Measurements from ENCODE around the gene FAXC. TPM values are rescaled to one million over a fixed set of nuclear protein-coding genes. Genes with fewer than 3 reads are reported as not detected.

FAXC gene
- 13.5 and 23.0 TPM in 2 replicates for total RNA-seq (ENCODE audit: low replicate concordance)

DNA sequence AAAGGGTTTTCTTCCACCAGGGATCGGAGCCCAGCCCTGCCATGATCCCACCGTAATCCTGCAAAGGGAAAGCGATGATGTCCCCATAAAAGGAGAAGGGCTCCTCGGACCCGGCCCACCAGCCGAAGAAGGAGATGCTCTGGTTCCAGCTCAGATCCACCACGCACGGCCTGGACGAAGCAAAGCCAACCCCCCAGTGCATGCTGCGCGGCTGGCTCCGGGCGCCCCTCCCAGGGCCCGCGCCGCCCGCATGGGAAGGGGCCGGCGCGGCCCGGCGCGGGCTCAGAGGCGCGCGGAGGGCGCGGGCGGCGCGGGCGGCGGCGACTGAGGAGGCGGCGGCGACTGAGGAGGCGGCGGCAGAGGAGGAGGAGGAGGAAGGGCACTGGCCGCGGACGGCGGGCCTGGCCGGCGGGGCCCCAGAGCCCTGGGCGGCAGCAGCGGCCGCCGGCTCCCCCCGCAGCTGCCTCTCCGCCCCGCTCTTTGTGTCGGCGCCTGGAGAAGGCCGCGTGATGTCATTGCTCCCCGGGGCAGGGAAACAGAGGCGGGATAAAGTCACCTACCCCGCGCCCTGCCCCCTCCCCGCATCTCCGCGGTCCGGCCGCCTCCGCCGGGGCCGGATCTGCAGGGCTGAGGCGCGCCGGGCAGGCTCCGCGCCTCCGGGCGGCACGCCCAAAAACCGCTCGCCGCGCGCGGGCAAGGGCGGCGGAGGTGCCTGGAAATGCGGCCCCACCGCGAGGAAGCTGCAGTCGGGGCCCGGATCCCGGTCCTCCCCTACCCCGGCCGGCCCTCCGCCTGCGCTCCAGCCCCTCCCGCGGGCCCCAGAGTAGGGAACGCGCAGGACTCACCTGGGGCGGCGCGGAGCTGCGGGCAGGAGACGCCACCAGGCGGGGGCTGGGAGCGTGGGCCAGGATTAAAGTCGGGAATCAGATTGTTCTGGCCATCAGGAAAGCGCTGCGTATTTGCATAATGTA, at the start of gene FAXC:
TSS of gene FAXC (minus strand) at position 504 of the 971 bp plus-strand sequence. CDS start at position 202, 302 bp downstream.
- Histone ChIP-seq H3K4me2 (peak within 1 kb of the TSS; percentile 99), H3K79me2 (ENCODE audit: low read depth) (peaks cover 7% of the 10 kb centered on the region), H3F3A (ENCODE audit: low read depth) (peaks cover 33% of the 10 kb centered on the region), H3K4me1 (peaks cover 28% of the 10 kb centered on the region), H4K20me1 (ENCODE audit: low read depth) (no peaks in the 10 kb centered on the region), H3K27me3 (peaks cover 15% of the 10 kb centered on the region), H3K9ac (peak within 1 kb of the TSS; percentile 62), H2AFZ (replicated peaks) (peak within 1 kb of the TSS; percentile 98), H3K36me3 (no peaks in the 10 kb centered on the region), H3K27ac (no peak within 1 kb of the TSS), H3K4me3 (peak within 1 kb of the TSS; percentile 96), H3K9me3 (ENCODE audit: low read depth) (no peaks in the 10 kb centered on the region)
- TF ChIP-seq, protein P1, sequence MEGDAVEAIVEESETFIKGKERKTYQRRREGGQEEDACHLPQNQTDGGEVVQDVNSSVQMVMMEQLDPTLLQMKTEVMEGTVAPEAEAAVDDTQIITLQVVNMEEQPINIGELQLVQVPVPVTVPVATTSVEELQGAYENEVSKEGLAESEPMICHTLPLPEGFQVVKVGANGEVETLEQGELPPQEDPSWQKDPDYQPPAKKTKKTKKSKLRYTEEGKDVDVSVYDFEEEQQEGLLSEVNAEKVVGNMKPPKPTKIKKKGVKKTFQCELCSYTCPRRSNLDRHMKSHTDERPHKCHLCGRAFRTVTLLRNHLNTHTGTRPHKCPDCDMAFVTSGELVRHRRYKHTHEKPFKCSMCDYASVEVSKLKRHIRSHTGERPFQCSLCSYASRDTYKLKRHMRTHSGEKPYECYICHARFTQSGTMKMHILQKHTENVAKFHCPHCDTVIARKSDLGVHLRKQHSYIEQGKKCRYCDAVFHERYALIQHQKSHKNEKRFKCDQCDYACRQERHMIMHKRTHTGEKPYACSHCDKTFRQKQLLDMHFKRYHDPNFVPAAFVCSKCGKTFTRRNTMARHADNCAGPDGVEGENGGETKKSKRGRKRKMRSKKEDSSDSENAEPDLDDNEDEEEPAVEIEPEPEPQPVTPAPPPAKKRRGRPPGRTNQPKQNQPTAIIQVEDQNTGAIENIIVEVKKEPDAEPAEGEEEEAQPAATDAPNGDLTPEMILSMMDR (IDR thresholded peaks at IDR 0.05): peak; percentile 41
- TF ChIP-seq EZH2phosphoT487 (IDR thresholded peaks at IDR 0.05): no peak
- TF ChIP-seq EZH2 (IDR thresholded peaks at IDR 0.05): peak; percentile 71
- Mint-ChIP-seq H3K27ac (peak within 1 kb of the TSS; percentile 76), H3K36me3 (no peaks in the 10 kb centered on the region), H3K27me3 (ENCODE audit: insufficient read depth, low read depth) (peaks cover 11% of the 10 kb centered on the region), H3K9me3 (peaks cover 3% of the 10 kb centered on the region), H3K4me3 (peak within 1 kb of the TSS; percentile 93), H3K4me1 (peaks cover 21% of the 10 kb centered on the region)
- peak; percentile 78 for DNase-seq (ENCODE audit: low spot score)

DNA sequence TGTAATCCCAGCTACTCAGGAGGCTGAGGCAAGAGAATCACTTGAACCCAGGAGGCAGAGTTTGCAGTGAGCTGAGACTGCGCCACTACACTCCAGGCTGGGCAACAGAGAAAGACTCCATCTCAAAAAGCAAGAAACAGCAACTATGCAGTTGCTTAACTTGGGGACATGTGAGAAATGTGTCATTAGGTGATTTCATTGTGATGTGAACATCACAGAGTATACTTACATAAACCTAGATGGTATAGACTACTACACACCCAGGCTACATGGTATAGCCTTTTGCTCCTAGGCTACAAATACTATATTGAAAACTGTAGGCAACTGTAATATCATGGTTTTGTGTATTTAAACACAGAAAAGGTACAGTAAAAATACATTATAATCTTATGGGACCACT, 47.8 kb upstream of the FAXC start:
- TF ChIP-seq, protein P1 (IDR thresholded peaks at IDR 0.05): no peak
- TF ChIP-seq EZH2 (IDR thresholded peaks at IDR 0.05) (no peak), EZH2phosphoT487 (IDR thresholded peaks at IDR 0.05) (no peak)
- Mint-ChIP-seq H3K4me3 (no peak overlapping the region), H3K27ac (no peak overlapping the region), H3K27me3 (ENCODE audit: insufficient read depth, low read depth) (no peaks in the 10 kb centered on the region), H3K4me1 (peaks cover 10% of the 10 kb centered on the region), H3K9me3 (no peaks in the 10 kb centered on the region), H3K36me3 (peaks cover 12% of the 10 kb centered on the region)
- Histone ChIP-seq H3K27ac (no peak overlapping the region), H3K9ac (no peak overlapping the region), H4K20me1 (ENCODE audit: low read depth) (no peaks in the 10 kb centered on the region), H3F3A (ENCODE audit: low read depth) (peaks cover 77% of the 10 kb centered on the region), H3K27me3 (no peaks in the 10 kb centered on the region), H3K9me3 (ENCODE audit: low read depth) (no peaks in the 10 kb centered on the region), H2AFZ (replicated peaks) (no peak overlapping the region), H3K4me3 (no peak overlapping the region), H3K79me2 (ENCODE audit: low read depth) (no peaks in the 10 kb centered on the region), H3K4me2 (no peak overlapping the region), H3K4me1 (no peaks in the 10 kb centered on the region), H3K36me3 (peaks cover 34% of the 10 kb centered on the region)
- DNase-seq (ENCODE audit: low spot score): no peak

DNA sequence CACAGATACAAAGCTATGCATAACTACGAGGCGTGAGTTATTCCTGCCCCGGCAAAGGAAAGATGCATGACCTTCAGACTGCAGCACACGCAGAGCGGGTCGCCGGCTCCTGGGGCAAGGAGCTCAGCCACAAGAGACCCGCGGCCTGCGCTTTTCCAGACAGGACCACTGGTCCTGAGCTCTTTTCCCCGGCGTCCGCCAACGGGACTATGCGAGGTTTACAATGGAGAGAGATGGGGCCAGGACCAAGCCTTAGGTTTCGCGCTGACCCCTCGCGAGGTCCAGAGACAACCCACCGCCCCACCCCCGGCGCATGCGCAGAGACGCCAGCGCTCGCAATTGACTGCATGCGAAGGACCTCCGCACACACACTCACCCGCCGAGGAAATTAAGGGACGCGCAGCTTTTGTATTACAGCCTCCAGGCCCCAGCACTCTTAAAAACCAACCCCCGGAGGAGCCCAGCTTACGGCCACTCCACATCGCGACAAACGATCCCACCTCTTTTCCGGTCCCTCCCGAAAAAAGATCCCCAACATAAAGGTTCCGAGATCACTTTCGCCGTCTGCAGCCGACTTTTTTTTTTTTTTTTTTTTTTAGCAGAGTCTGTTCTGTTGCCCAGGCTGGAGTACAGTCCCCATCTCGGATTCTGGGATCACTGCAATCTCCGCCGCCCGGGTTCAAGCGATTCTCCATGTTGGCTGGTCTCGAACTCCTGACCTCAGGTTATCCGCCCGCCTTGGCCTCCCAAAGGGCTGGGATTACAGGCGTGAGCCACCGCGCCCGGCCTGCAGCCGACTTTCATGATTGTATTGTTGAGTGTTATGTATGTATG, 44.4 kb upstream of the FAXC start, which contains the start of gene COQ3:
TSS of gene COQ3 (minus strand) at position 498 of the 834 bp plus-strand sequence. CDS start at position 482, 16 bp downstream.
- peak; percentile 43 for TF ChIP-seq EZH2 (IDR thresholded peaks at IDR 0.05)
- TF ChIP-seq, protein P1 (IDR thresholded peaks at IDR 0.05): no peak
- H3K4me2 ChIP-seq: peak within 1 kb of the TSS; percentile 80
- Mint-ChIP-seq H3K27ac (peak within 1 kb of the TSS; percentile 99), H3K4me3 (peak within 1 kb of the TSS; percentile 95), H3K27me3 (ENCODE audit: insufficient read depth, low read depth) (no peaks in the 10 kb centered on the region), H3K4me1 (peaks cover 12% of the 10 kb centered on the region), H3K36me3 (peaks cover 4% of the 10 kb centered on the region), H3K9me3 (no peaks in the 10 kb centered on the region)
- H3K4me3 ChIP-seq: peak within 1 kb of the TSS; percentile 60
- H3K27ac ChIP-seq: peak within 1 kb of the TSS; percentile 91
- H3K9ac ChIP-seq: peak within 1 kb of the TSS; percentile 71
- H3K4me1 ChIP-seq: no peaks in the 10 kb centered on the region
- H3K27me3 ChIP-seq: no peaks in the 10 kb centered on the region
- H3K79me2 ChIP-seq (ENCODE audit: low read depth): no peaks in the 10 kb centered on the region
- no peaks in the 10 kb centered on the region for H3K9me3 ChIP-seq (ENCODE audit: low read depth)
- no peaks in the 10 kb centered on the region for H4K20me1 ChIP-seq (ENCODE audit: low read depth)
- peaks cover 54% of the 10 kb centered on the region for H3F3A ChIP-seq (ENCODE audit: low read depth)
- DNase-seq (ENCODE audit: low spot score): peak; percentile 95
- H2AFZ ChIP-seq (replicated peaks): peak within 1 kb of the TSS; percentile 85
- H3K36me3 ChIP-seq: peaks cover 4% of the 10 kb centered on the region

All from neural progenitor cell (in vitro differentiated cells).